NCI-H2107 (cell line): Measurements from ENCODE around the gene A1CF.
"Not testable (repeated sequence)": the region's sequence is repeated elsewhere in the genome, so short reads cannot be mapped to it uniquely, and the experiment has no call there.

Experiments
- DNase-seq: peaks from one replicate; lab custom pipeline; 2025; lab: John Stamatoyannopoulos, UW

The A1CF gene

GRCh38 chr10:50788951-50789945 lies 96.2 kb downstream of the A1CF start:
- DNase-seq, result no peak

- not testable (repeated sequence) for DNase-seq
Observed at GRCh38 chr10:50787962-50788361, 97.5 kb downstream of the A1CF start.

GRCh38 chr10:50782017-50782416 lies 103.4 kb downstream of the A1CF start:
- DNase-seq, result not testable (repeated sequence)

- not testable (repeated sequence) for DNase-seq
Observed at GRCh38 chr10:50780036-50780435, 105.4 kb downstream of the A1CF start.

- DNase-seq, result not testable (repeated sequence)
Observed at GRCh38 chr10:50774868-50775267, 110.6 kb downstream of the A1CF start.

- not testable (repeated sequence) for DNase-seq
Observed at GRCh38 chr10:50772042-50772441, 113.4 kb downstream of the A1CF start.

- DNase-seq, result not testable (repeated sequence)
Observed at GRCh38 chr10:50766774-50767513, 118.5 kb downstream of the A1CF start.
